Muscle layer of duodenum (tissue), 2 donors: ENCODE measurements around the gene FBXO5.
"Not testable (repeated sequence)": the region's sequence is repeated elsewhere in the genome, so short reads cannot be mapped to it uniquely, and the experiment has no call there.

ENCODE experiments used
- H3K27ac ChIP-seq: one replicate; pipeline ENCODE4 v1.7.0; 2013; ENCODE audit warnings: mild to moderate bottlenecking, low read length
- H3K27me3 ChIP-seq: one replicate; pipeline ENCODE4 v1.7.0; 2013; ENCODE audit warnings: low read depth, mild to moderate bottlenecking, control low read depth, low read length
- H3K36me3 ChIP-seq, 2 donors: one replicate each; pipeline ENCODE4 v1.7.0; 2013; ENCODE audit warnings: low read length in 2 of 2, control low read depth in 1 of 2, mild to moderate bottlenecking in 1 of 2; ENCODE audit not compliant: insufficient read depth in 2 of 2, control insufficient read depth in 1 of 2
- H3K4me1 ChIP-seq, 2 donors: one replicate each; pipeline ENCODE4 v1.7.0; 2013; ENCODE audit warnings: low read length in 2 of 2, mild to moderate bottlenecking in 2 of 2, control low read depth in 1 of 2, moderate library complexity in 1 of 2; ENCODE audit not compliant: insufficient read depth in 2 of 2, control insufficient read depth in 1 of 2
- H3K4me3 ChIP-seq, 2 donors: one replicate each; pipeline ENCODE4 v1.7.0; 2013; ENCODE audit warnings: low read length in 2 of 2, low read depth in 1 of 2, mild to moderate bottlenecking in 1 of 2
- H3K9me3 ChIP-seq, 2 donors: one replicate each; pipeline ENCODE4 v1.7.0; 2013; ENCODE audit warnings: low read length in 2 of 2, control low read depth in 1 of 2, mild to moderate bottlenecking in 1 of 2; ENCODE audit not compliant: control insufficient read depth in 1 of 2
- donor health status: healthy.

FBXO5 gene

GRCh38 chr6:153013438-153013837, 30.6 kb upstream of the FBXO5 start:
- Histone ChIP-seq H3K4me1 (no peaks in the 10 kb centered on the region), H3K4me3 (no peak overlapping the region), H3K36me3 (no peaks in the 10 kb centered on the region), H3K27ac (no peak overlapping the region), H3K9me3 (no peaks in the 10 kb centered on the region), H3K27me3 (no peaks in the 10 kb centered on the region)

- no peaks in the 10 kb centered on the region for H3K9me3 ChIP-seq
- H3K4me1 ChIP-seq: no peaks in the 10 kb centered on the region
- no peak overlapping the region for H3K4me3 ChIP-seq
- H3K27me3 ChIP-seq: no peaks in the 10 kb centered on the region
- no peak overlapping the region for H3K27ac ChIP-seq
- H3K36me3 ChIP-seq: no peaks in the 10 kb centered on the region
Measured at GRCh38 chr6:153012856-153013255, 30.0 kb upstream of the FBXO5 start.

GRCh38 chr6:153003366-153003690, 20.5 kb upstream of the FBXO5 start:
- Histone ChIP-seq H3K27ac (peak overlapping the region; percentile 81), H3K9me3 (no peaks in the 10 kb centered on the region), H3K4me3 (peak overlapping the region; percentile 85 to 95), H3K36me3 (no peaks in the 10 kb centered on the region), H3K27me3 (no peaks in the 10 kb centered on the region), H3K4me1 (peaks cover 6 to 30% of the 10 kb centered on the region in 2 donors)

GRCh38 chr6:153002613-153003365, 19.9 kb upstream of the FBXO5 start, which contains the start of gene MTRF1L:
Gene MTRF1L (minus strand): TSS chr6:153002709. CDS start chr6:153002685, 24 bp downstream.
- Histone ChIP-seq H3K9me3 (no peaks in the 10 kb centered on the region), H3K4me3 (peak within 1 kb of the TSS; percentile 85 to 95), H3K27ac (peak within 1 kb of the TSS; percentile 81), H3K27me3 (no peaks in the 10 kb centered on the region), H3K4me1 (peaks cover 6 to 30% of the 10 kb centered on the region in 2 donors), H3K36me3 (no peaks in the 10 kb centered on the region)

GRCh38 chr6:153001767-153002612, 19.1 kb upstream of the FBXO5 start:
- H3K9me3 ChIP-seq: no peaks in the 10 kb centered on the region
- peak overlapping the region; percentile 81 for H3K27ac ChIP-seq
- peaks cover 6 to 30% of the 10 kb centered on the region in 2 donors for H3K4me1 ChIP-seq
- H3K27me3 ChIP-seq: no peaks in the 10 kb centered on the region
- H3K4me3 ChIP-seq: peak overlapping the region; percentile 85 to 95
- peaks cover 6 to 7% of the 10 kb centered on the region in 2 donors for H3K36me3 ChIP-seq

- H3K27me3 ChIP-seq, H3K27ac ChIP-seq, H3K36me3 ChIP-seq, H3K9me3 ChIP-seq: not testable (repeated sequence)
- Histone ChIP-seq H3K4me3 (peak overlapping the region in 1 of 2 donors; percentile 85), H3K4me1 (peaks cover 6 to 30% of the 10 kb centered on the region in 2 donors)
Measured at GRCh38 chr6:153000790-153001189, 17.9 kb upstream of the FBXO5 start.

- Histone ChIP-seq H3K4me1 (peaks cover 6 to 30% of the 10 kb centered on the region in 2 donors), H3K36me3 (peaks cover 7 to 9% of the 10 kb centered on the region in 2 donors), H3K27me3 (no peaks in the 10 kb centered on the region), H3K4me3 (no peak overlapping the region), H3K27ac (no peak overlapping the region), H3K9me3 (no peaks in the 10 kb centered on the region)
Measured at GRCh38 chr6:153000243-153000642, 17.4 kb upstream of the FBXO5 start.

- H3K27ac ChIP-seq, H3K9me3 ChIP-seq, H3K27me3 ChIP-seq, H3K36me3 ChIP-seq, H3K4me3 ChIP-seq: not testable (repeated sequence)
- H3K4me1 ChIP-seq: peaks cover 6 to 30% of the 10 kb centered on the region in 2 donors
Measured at GRCh38 chr6:152999538-152999937, 16.7 kb upstream of the FBXO5 start.

- peaks cover 0 to under 1% of the 10 kb centered on the region in 2 donors for H3K4me1 ChIP-seq
- peaks cover 31 to 33% of the 10 kb centered on the region in 2 donors for H3K36me3 ChIP-seq
- no peaks in the 10 kb centered on the region for H3K27me3 ChIP-seq
- H3K9me3 ChIP-seq: no peaks in the 10 kb centered on the region
- no peak overlapping the region for H3K27ac ChIP-seq
- no peak overlapping the region for H3K4me3 ChIP-seq
Measured at GRCh38 chr6:152993847-152994246, 11.0 kb upstream of the FBXO5 start.

GRCh38 chr6:152993431-152993830, 10.6 kb upstream of the FBXO5 start:
- H3K36me3 ChIP-seq: peaks cover 31 to 33% of the 10 kb centered on the region in 2 donors
- H3K27me3 ChIP-seq: no peaks in the 10 kb centered on the region
- no peak overlapping the region for H3K4me3 ChIP-seq
- no peaks in the 10 kb centered on the region for H3K4me1 ChIP-seq
- H3K27ac ChIP-seq: no peak overlapping the region
- H3K9me3 ChIP-seq: no peaks in the 10 kb centered on the region

- H3K27me3 ChIP-seq: no peaks in the 10 kb centered on the region
- no peak overlapping the region for H3K27ac ChIP-seq
- H3K4me1 ChIP-seq: peaks cover 7 to 20% of the 10 kb centered on the region in 2 donors
- H3K36me3 ChIP-seq: peaks cover 2 to 6% of the 10 kb centered on the region in 2 donors
- no peaks in the 10 kb centered on the region for H3K9me3 ChIP-seq
- no peak overlapping the region for H3K4me3 ChIP-seq
Measured at GRCh38 chr6:152986978-152987377, 4.1 kb upstream of the FBXO5 start.
